Mucosa of stomach (tissue), 1 donor: ENCODE data around the gene CHD6.

ENCODE experiments used
- H3K27me3 ChIP-seq: one replicate; pipeline ENCODE4 v1.7.0; 2013; ENCODE audit warnings: mild to moderate bottlenecking, low read length; ENCODE audit not compliant: control insufficient read depth, insufficient read depth
- H3K36me3 ChIP-seq: one replicate; pipeline ENCODE4 v1.7.0; 2013; ENCODE audit warnings: low read length; ENCODE audit not compliant: control insufficient read depth, insufficient read depth
- H3K4me1 ChIP-seq: one replicate; pipeline ENCODE4 v1.7.0; 2013; ENCODE audit warnings: mild to moderate bottlenecking, low read length; ENCODE audit not compliant: control insufficient read depth, insufficient read depth
- H3K4me3 ChIP-seq: one replicate; pipeline ENCODE4 v1.7.0; 2013; ENCODE audit warnings: low read length
- H3K9ac ChIP-seq: one replicate; pipeline ENCODE4 v1.7.0; 2013; ENCODE audit warnings: mild to moderate bottlenecking, low read length, moderate library complexity
- H3K9me3 ChIP-seq: one replicate; pipeline ENCODE4 v1.7.0; 2013; ENCODE audit warnings: mild to moderate bottlenecking, low read length, moderate library complexity; ENCODE audit not compliant: control insufficient read depth
- donor health status: Pancreatic carcinoma.

The CHD6 gene

DNA sequence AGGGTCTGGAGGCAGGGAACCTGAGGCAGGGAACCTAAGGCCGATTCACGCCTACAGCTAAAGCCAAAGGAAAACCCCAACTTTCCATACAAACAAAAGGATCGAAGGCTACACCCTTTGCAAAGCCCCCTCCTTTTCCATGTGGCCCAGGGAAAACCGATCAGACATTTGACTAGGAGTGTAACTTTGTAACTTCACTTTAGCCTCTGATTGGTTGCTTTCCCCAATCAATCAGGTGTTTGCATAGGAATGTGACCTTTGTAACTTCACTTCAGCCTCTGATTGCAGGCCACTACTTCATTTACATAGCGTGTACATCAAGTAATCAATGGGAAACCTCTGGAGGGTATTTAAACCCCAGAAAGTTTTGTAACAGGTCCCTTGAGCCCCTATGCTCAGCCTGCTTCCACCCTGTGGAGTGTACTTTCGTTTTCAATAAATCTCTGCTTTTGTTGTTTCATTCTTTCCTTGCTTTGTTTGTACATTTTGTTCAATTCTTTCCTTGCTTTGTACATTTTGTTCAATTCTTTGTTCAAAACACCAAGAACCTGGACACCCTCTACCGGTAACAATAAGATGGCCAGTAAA is 43.3 kb downstream of the CHD6 start:
- Histone ChIP-seq H3K4me3 (no peak overlapping the region), H3K9ac (no peak overlapping the region), H3K36me3 (no peaks in the 10 kb centered on the region), H3K27me3 (no peaks in the 10 kb centered on the region), H3K9me3 (no peaks in the 10 kb centered on the region), H3K4me1 (peaks cover 16% of the 10 kb centered on the region)

DNA sequence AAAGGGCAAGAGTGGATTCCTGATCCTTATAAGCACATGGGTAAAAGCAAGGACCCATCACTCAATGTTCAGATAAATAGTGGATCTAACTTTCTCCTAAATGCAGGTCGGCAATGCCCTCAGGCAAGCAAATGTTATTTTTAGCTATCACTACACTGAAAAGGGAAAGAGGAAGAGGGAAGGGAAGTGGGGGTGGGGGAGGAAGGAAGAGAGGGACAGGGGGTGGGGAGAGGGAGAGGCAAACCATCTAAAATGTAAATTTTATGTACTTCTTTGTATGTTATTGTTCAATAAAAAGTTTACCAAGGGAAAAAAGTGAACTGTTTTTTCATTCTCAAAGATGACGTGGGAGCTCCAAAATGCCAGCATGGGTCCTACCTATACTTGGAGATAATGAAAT is 44.2 kb downstream of the CHD6 start:
- no peaks in the 10 kb centered on the region for H3K27me3 ChIP-seq
- peaks cover 11% of the 10 kb centered on the region for H3K4me1 ChIP-seq
- H3K9me3 ChIP-seq: no peaks in the 10 kb centered on the region
- H3K36me3 ChIP-seq: no peaks in the 10 kb centered on the region
- H3K9ac ChIP-seq: no peak overlapping the region
- no peak overlapping the region for H3K4me3 ChIP-seq

DNA sequence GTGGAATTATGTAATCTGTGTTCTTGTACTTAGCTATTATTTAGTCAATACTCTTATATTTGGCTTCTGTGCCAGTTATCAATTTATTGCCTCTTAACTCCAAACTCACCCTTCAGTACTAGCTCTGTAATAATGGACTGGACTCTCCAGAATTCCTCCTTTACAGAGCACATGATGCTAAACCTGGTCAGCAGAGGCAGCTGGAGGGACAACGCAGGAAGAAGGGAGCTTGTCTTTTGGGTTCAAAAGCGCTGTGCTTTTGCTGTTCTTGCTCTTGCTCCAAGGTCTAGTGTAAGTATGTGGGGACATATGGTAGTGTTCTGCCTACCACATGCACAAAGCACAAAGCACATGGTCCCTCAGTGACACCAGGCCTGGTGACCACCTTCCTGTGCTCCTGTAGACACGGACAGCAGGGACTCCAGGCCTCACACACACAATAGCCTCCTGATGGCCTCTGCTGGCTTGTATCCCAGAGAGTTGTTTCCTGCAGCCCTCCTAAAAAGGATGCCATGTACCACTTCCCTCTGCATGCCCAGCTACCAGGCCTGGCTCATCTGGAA is 46.1 kb downstream of the CHD6 start:
- peaks cover 9% of the 10 kb centered on the region for H3K4me1 ChIP-seq

DNA sequence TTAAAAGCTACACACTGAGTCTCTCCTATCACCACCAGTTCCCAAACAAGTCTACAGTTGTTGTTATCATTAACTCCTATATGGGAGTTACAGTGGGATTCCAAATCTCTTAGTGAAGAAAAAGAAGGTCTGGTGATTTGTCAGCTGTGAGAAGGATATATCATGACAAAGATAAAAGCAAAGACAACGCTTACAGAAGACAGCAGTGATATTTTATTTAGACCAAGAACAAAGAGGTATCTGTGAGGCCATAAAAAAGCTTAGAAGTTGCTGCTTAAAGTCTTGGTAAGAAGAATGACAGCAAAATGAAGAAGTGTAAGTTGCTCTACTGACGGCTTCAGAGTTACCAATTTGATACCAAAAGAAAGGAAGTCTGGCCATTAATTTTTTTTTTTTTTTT is 47.2 kb downstream of the CHD6 start:
- Histone ChIP-seq H3K9ac (no peak overlapping the region), H3K36me3 (no peaks in the 10 kb centered on the region), H3K9me3 (no peaks in the 10 kb centered on the region), H3K27me3 (no peaks in the 10 kb centered on the region), H3K4me3 (no peak overlapping the region), H3K4me1 (peaks cover 6% of the 10 kb centered on the region)

More for the DNA sequence above, 46.1 kb downstream of the CHD6 start:
- Histone ChIP-seq H3K9ac (no peak overlapping the region), H3K27me3 (no peaks in the 10 kb centered on the region), H3K4me3 (no peak overlapping the region), H3K9me3 (no peaks in the 10 kb centered on the region), H3K36me3 (no peaks in the 10 kb centered on the region)

DNA sequence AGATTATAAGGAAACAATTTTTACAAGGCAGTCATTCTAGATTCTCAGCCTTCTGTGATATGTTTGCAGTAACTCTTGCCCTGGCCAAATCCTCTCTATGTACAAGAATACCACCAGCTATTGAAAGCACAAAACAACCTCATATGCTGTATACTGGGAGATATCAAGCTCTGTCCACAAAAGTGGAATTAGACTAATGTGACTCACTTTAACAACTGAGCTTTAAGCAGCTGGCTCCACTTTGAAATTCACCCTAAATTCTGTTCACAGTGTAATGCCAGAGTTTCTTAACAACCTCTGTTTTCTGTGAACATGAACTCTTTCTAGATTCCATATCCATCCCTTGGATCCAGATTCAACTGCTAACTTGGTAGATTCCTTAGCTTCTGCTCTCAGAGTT is 47.6 kb downstream of the CHD6 start:
- Histone ChIP-seq H3K36me3 (no peaks in the 10 kb centered on the region), H3K9me3 (no peaks in the 10 kb centered on the region), H3K4me1 (peaks cover 6% of the 10 kb centered on the region), H3K9ac (no peak overlapping the region), H3K27me3 (no peaks in the 10 kb centered on the region), H3K4me3 (no peak overlapping the region)

DNA sequence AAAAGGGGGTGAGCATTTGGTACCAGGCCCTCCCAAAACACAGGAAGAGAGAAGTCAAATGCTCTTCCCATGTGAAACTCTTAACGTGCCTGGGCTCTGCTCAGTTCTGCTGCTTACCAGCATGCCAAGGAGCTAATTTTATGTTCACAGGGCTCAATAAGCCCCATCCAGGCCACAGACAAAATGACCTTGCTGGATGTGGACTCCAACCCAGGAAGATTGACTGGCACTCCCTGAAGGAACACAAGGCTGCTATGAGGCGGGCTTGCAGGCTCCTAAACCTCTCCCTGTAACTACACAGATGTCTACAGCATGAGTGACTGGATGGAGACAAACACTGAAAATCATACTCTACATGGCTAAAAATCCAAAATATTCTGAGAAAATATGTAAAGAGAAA is 50.6 kb downstream of the CHD6 start:
- H3K27me3 ChIP-seq: no peaks in the 10 kb centered on the region
- no peak overlapping the region for H3K4me3 ChIP-seq
- no peaks in the 10 kb centered on the region for H3K36me3 ChIP-seq
- H3K9ac ChIP-seq: no peak overlapping the region
- no peaks in the 10 kb centered on the region for H3K9me3 ChIP-seq
- peaks cover 6% of the 10 kb centered on the region for H3K4me1 ChIP-seq

DNA sequence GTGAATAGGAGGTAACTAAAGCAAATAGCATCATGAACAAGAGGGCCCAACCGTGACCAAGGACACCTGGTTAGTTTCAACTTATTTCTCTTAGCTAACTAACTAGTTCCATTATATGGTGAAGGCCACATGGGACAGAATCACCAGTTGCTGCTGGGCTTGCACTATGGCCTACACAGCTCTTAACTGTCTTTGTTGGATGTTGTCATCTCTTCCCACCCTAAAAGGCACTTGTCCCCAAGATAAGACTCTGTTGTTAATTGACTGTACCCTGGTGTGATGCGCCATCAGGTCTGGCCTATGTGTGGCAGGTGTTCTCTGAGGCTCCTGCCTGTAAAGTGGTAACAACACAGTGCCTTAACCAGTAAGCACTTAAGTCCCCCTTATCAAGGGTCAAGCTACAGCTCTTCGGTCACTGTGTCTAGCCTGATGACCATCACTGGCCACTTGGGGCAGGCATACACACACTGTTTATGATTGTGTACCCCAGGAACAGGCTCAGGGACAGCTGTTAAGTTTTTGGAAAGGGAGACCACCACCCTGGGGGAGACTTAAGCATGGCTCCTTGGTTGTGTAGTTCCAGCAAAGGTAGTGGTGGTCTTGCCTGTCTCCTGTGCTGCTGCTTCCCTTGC is 51.2 kb downstream of the CHD6 start:
- H3K4me3 ChIP-seq: no peak overlapping the region
- H3K36me3 ChIP-seq: no peaks in the 10 kb centered on the region
- H3K9ac ChIP-seq: no peak overlapping the region
- no peaks in the 10 kb centered on the region for H3K27me3 ChIP-seq
- peaks cover 6% of the 10 kb centered on the region for H3K4me1 ChIP-seq
- no peaks in the 10 kb centered on the region for H3K9me3 ChIP-seq

DNA sequence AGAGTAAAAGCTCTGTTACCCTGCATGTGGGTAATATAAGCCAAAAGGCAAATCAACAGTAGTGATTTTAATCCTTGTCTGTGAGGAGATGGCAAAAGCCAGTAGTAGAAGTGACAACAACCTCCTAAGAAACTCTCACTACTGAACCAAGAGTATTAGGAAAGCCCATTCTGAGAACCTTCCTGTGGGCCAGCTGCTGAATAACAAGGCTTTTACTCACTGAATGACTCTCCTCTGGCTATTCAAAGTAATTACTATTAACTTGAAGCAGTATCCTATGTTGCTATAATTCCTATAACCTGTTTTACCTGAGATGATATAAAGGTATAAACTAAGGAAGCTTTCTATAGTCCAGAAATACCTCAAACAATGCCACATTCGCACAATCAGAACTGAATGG is 55.1 kb downstream of the CHD6 start:
- Histone ChIP-seq H3K36me3 (no peaks in the 10 kb centered on the region), H3K4me3 (no peak overlapping the region), H3K9ac (no peak overlapping the region), H3K9me3 (no peaks in the 10 kb centered on the region), H3K4me1 (peaks cover 2% of the 10 kb centered on the region), H3K27me3 (no peaks in the 10 kb centered on the region)

DNA sequence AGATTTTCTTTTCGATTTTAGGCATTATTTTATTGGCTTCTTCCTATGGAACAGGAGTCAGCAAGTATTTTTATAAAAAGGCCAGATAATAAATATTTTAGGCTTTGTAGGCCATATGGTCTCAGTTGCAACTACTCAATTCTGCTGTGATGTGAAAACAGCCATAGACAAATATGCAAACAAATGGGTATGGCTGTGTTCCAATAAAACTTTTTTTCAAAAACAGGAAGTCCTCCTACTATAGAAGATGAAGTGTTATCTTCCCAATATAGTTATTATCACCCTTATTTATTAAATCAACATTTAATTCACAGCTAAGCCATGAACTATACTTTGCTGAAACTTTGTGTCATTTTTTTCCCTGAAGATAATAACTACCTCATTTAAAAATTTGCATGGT is 57.2 kb downstream of the CHD6 start:
- H3K9ac ChIP-seq: no peak overlapping the region
- no peaks in the 10 kb centered on the region for H3K9me3 ChIP-seq
- H3K36me3 ChIP-seq: no peaks in the 10 kb centered on the region
- H3K4me1 ChIP-seq: no peaks in the 10 kb centered on the region
- no peak overlapping the region for H3K4me3 ChIP-seq
- H3K27me3 ChIP-seq: no peaks in the 10 kb centered on the region

DNA sequence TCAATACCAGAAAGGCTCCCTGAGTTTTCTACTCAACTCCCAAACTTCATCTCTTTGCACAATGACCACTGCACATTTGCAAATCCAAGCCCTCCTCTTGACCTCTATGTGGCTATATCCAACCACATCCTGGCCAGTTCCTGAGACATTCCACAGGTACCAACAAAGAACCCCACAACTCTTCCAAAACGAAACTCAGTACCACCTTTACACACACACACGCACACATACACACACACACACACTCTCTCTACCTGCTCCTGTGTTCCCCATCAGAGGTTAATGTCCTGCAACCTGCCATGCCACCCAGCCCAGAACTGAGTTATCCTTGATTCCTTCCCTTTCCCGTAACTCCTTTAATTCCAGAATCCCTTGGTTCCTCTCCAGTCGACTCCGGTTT is 58.5 kb downstream of the CHD6 start:
- H3K9ac ChIP-seq: no peak overlapping the region
- H3K9me3 ChIP-seq: no peaks in the 10 kb centered on the region
- H3K4me3 ChIP-seq: no peak overlapping the region
- H3K27me3 ChIP-seq: no peaks in the 10 kb centered on the region
- no peaks in the 10 kb centered on the region for H3K36me3 ChIP-seq
- no peaks in the 10 kb centered on the region for H3K4me1 ChIP-seq

DNA sequence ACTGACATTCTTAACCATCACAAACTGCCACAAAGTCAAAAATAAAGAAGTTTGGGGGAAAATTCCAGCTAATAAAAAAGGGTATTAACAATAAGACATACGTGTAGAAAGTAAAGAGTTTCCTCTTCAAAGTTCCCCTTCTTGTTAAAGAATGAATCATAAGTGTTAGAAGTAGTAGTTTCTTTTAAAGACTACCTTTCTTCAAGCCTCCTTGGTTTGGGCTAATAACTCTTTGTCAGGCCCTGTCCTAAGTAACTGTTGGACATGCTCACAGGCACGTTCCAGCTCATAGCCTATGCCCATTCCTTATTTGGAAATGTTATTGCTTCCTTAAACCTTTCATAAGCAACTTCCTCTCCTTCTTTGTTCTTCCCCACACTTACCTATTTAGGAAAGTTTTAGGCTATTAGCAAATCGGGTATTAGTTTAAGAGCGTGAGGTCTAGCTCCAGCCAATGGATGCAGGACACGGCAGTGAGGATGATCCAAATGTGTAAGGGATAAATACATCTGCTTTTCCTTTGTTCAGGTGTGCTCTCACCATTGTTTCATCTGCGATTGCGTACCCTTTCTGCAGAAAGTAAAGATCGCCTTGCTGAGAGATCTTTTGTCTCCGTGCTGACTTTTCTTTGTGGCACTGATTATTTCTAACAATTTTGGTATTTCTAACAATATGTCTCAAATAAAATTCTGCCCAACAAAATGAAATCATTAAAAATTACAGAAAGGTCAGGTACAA is 64.9 kb downstream of the CHD6 start:
- Histone ChIP-seq H3K4me1 (no peaks in the 10 kb centered on the region), H3K9me3 (no peaks in the 10 kb centered on the region), H3K9ac (no peak overlapping the region), H3K4me3 (no peak overlapping the region), H3K36me3 (no peaks in the 10 kb centered on the region), H3K27me3 (no peaks in the 10 kb centered on the region)

DNA sequence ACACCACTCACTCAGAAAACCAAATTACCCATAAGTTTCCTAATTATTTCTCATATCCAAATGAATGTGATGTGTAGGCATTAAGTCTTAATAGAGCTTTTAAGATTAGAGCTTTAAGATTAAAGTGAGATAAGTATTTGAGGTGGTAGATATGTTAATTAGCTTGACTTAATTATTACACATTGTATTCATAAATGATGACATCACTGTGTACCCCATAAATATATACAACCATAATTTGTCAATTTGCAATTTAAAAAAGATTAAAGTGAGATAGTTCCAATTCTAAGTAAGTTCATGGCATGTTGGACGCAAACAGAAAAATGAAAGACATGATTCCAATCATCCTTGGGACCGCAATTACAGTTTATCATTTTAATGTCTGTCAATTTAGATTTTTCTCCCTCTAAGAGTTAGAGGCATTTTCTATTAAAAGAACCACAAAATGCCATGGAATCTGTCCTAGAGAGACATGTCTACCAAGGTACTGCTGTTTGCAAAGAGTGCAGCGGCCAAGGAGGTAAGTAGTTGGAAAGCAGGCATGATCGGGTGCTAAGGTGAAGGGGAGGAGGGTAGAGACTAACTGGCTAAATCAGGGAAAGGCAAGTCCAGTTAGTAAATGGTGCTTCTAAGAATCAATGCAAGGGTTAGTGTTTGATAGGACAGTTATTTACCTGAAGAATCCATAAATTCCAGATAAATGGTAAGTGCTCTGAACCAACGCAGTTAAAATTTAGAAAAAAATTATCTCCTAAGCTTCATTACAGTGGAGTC is 65.7 kb downstream of the CHD6 start:
- H3K9ac ChIP-seq: no peak overlapping the region
- H3K27me3 ChIP-seq: no peaks in the 10 kb centered on the region
- H3K9me3 ChIP-seq: no peaks in the 10 kb centered on the region
- no peak overlapping the region for H3K4me3 ChIP-seq
- H3K36me3 ChIP-seq: no peaks in the 10 kb centered on the region
- no peaks in the 10 kb centered on the region for H3K4me1 ChIP-seq
